Uterus (tissue), 4 donors: Measurements from ENCODE around the gene DCAF5. TPM values are rescaled to one million over a fixed set of nuclear protein-coding genes. Genes with fewer than 3 reads are reported as not detected.

ENCODE experiments used
- DNase-seq, 2 donors: peaks; one replicate each; pipeline ENCODE4 v3.0.0-alpha.2; 2019 to 2020
- H3K27ac ChIP-seq, 2 donors: fragments of 200-600 bp; sonication (generic); 1 replicate in 1 of 2; 2 replicates in 1 of 2; pipeline ENCODE4 v1.5.1; 2016 to 2018
- H3K27me3 ChIP-seq, 2 donors: fragments of 200-600 bp; sonication (generic); one replicate each; pipeline ENCODE4 v1.5.1; 2018 to 2019; ENCODE audit warnings: control low read depth in 1 of 2
- H3K36me3 ChIP-seq, 2 donors: fragments of 200-600 bp; sonication (generic); one replicate each; pipeline ENCODE4 v1.5.1; 2019; ENCODE audit warnings: control low read depth in 1 of 2
- H3K4me1 ChIP-seq, 2 donors: fragments of 200-600 bp; sonication (generic); one replicate each; pipeline ENCODE4 v1.5.1; 2018 to 2019; ENCODE audit warnings: control low read depth in 1 of 2
- H3K4me3 ChIP-seq, 2 donors: fragments of 200-600 bp; sonication (generic); 1 replicate in 1 of 2; 2 replicates in 1 of 2; pipeline ENCODE4 v1.5.1; 2018 to 2019; ENCODE audit warnings: mild to moderate bottlenecking in 1 of 2
- H3K9me3 ChIP-seq, 2 donors: fragments of 200-600 bp; sonication (generic); one replicate each; pipeline ENCODE4 v1.5.1; 2019; ENCODE audit warnings: control low read depth in 1 of 2
- POLR2A ChIP-seq, 2 donors: fragments of 450-650 bp; IDR thresholded peaks; one replicate each; pipeline ENCODE4 v1.6.1; 2016; ENCODE audit warnings: antibody characterized with exemption in 2 of 2, mild to moderate bottlenecking in 1 of 2, moderate library complexity in 1 of 2
- intact Hi-C: fragments of 100-400 bp; cut with DNase I; formaldehyde crosslinking; loops from one replicate; pipeline ENCODE4 v1.15.1; 2023; ENCODE audit warnings: low total_unique reads
- total RNA-seq, 4 donors: library from RNA; depleted of rRNA in 3 of 4; stranded (reverse); fragments of >200 nt in 3 of 4; gene quantifications; one replicate each; pipeline versions ENCODE4 v1.1.0 to v1.2.4, GENCODE V29; 2014 to 2023
- TF ChIP-seq, protein P1 (sequence below), 4 experiments: fragments of 200-600 bp in 2 of 4; fragments of 450-650 bp in 2 of 4; sonication (generic) in 2 of 4; IDR thresholded peaks; one replicate each; pipeline ENCODE4 v1.5.1; 2016 to 2019; ENCODE audit warnings: antibody characterized with exemption in 4 of 4, mild to moderate bottlenecking in 2 of 4, moderate library complexity in 1 of 4
- donor health status: DM: yes; HTN: yes; CAD: no.

The DCAF5 gene
- total RNA-seq, 4 donors from 2014 or later, result 32.2 to 68.5 (median 60.0) TPM

DNA sequence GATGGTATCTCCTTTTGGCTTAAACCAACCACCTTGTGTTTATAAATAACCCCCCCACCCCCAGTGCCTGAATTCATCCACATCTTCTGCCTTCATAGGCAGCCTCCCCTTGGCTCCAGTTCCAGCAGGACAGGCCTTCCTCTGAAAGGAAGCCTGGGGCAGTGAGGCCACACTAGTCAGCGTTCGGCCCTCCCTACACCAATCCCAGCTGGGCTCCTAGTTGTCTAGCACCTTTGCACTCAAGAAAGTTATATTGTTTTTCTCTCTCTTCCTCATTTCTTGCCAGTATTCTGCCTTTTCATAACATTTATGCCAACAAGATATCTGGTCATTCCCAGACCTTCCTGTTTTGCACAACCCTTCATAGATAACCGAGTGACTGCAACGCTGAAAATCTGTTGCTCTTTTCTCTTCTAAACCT lies 100.7 kb downstream of the DCAF5 start:
- TF ChIP-seq, protein P1, sequence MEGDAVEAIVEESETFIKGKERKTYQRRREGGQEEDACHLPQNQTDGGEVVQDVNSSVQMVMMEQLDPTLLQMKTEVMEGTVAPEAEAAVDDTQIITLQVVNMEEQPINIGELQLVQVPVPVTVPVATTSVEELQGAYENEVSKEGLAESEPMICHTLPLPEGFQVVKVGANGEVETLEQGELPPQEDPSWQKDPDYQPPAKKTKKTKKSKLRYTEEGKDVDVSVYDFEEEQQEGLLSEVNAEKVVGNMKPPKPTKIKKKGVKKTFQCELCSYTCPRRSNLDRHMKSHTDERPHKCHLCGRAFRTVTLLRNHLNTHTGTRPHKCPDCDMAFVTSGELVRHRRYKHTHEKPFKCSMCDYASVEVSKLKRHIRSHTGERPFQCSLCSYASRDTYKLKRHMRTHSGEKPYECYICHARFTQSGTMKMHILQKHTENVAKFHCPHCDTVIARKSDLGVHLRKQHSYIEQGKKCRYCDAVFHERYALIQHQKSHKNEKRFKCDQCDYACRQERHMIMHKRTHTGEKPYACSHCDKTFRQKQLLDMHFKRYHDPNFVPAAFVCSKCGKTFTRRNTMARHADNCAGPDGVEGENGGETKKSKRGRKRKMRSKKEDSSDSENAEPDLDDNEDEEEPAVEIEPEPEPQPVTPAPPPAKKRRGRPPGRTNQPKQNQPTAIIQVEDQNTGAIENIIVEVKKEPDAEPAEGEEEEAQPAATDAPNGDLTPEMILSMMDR (IDR thresholded peaks at IDR 0.05), result no peak
- TF ChIP-seq POLR2A (IDR thresholded peaks at IDR 0.05), result no peak
- no peaks in the 10 kb centered on the region for H3K27me3 ChIP-seq
- DNase-seq, result peak in 1 of 2 donors; percentile 52
- intact Hi-C loops, result no loop called here
- H3K36me3 ChIP-seq, result no peaks in the 10 kb centered on the region
- H3K4me3 ChIP-seq, result no peak overlapping the region
- peak overlapping the region; percentile 66 to 89 for H3K27ac ChIP-seq
- no peaks in the 10 kb centered on the region for H3K9me3 ChIP-seq
- H3K4me1 ChIP-seq, result peaks cover 3 to 8% of the 10 kb centered on the region in 2 donors

DNA sequence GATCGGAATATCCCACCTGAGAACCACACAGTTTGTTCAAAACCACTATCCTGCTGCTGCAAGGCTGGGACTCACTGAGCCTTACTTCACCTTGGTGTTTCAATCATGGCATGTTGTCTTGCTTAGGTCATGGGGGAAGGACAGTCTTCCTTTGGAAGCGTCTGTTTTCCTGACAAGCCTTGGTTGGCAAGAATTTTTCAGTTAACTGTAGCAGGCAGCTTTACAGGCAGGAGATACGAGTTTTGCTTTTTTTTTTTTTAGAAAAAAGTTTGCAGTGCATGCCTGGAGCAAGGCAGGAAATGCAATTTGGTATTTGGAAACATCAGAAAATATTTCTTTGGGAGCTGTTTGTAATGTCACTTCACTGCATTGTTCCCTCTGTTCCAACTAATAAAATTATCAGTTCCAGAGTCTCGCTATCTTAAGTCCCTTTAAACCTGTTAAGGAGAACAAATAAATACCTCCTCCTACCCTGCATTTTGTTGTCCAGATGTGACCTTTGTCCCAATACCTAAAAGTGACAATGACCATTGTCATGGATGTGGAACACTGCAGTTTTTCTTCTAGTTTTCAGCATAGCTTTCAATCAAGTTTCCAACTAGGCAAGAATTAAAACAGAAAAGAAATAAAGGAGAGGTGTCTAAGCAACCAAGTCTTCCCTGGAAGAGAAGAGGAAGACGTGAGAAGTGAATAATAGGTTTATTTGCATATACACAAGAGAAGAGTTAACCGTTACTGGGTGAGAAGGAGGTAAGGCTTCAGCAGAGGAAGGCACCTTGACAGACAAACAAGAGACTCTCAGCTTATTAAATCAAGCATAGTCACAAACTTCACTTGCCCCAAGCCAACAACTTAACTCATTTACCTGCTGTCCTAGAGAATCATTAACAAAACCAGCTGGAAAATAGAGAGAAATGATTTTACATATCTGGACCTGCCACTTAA lies 102.4 kb downstream of the DCAF5 start:
- H3K36me3 ChIP-seq, result no peaks in the 10 kb centered on the region
- H3K27ac ChIP-seq, result peak overlapping the region; percentile 66 to 89
- H3K4me1 ChIP-seq, result peaks cover 16 to 18% of the 10 kb centered on the region in 2 donors
- DNase-seq, result no peak
- H3K4me3 ChIP-seq, result no peak overlapping the region
- intact Hi-C loops, result no loop called here
- TF ChIP-seq POLR2A (IDR thresholded peaks at IDR 0.05), result no peak
- TF ChIP-seq, protein P1 (IDR thresholded peaks at IDR 0.05), result no peak
- no peaks in the 10 kb centered on the region for H3K9me3 ChIP-seq
- no peaks in the 10 kb centered on the region for H3K27me3 ChIP-seq

DNA sequence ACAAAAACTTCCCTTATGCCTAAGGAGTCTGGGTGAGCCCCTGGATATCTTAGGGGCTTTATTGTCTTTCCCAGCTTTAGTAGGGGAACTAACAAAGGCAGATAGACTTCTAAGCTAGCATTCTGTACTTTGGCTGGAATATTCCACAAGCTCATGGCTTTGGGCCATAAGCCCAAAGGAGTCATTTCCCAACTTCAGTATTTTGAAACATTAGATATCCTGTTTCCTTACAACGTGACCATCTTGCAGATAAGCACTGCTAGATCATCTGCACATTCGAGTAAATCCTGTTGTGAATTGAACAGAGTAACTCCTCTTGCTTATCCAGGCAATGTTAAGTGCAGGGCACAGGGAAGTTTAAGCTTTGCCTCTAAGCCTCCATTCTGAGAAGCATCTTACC lies 103.2 kb downstream of the DCAF5 start:
- TF ChIP-seq, protein P1 (IDR thresholded peaks at IDR 0.05), result no peak
- TF ChIP-seq POLR2A (IDR thresholded peaks at IDR 0.05), result peak in 1 of 2 donors; percentile 31
- intact Hi-C loops, result no loop called here
- Histone ChIP-seq H3K4me3 (no peak overlapping the region), H3K36me3 (no peaks in the 10 kb centered on the region), H3K27me3 (no peaks in the 10 kb centered on the region), H3K9me3 (no peaks in the 10 kb centered on the region), H3K4me1 (peaks cover 18 to 24% of the 10 kb centered on the region in 2 donors), H3K27ac (peak overlapping the region; percentile 66 to 89)
- DNase-seq, result peak; percentile 59 to 70

DNA sequence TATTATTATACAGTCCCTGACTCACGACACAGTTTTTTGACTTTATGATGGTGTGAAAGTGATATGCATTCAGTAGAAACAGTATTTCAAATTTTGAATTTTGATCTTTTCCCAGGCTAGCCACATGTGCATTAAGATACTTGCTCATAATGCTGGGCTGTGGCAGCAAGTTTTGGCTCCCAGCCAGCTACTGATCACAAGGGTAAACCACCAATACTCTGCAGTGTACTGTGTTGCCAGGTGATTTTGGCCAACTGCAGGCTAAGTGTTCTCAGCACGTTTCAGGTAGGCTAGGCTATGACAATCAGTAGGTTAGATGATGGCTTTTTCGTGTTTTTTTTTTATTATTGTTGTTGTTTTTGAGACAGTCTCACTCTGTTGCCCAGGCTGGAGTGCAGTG lies 104.5 kb downstream of the DCAF5 start:
- Histone ChIP-seq H3K4me1 (peaks cover 21 to 30% of the 10 kb centered on the region in 2 donors), H3K36me3 (no peaks in the 10 kb centered on the region)

More for the DNA sequence above, 104.5 kb downstream of the DCAF5 start:
- H3K9me3 ChIP-seq, result no peaks in the 10 kb centered on the region
- H3K4me3 ChIP-seq, result no peak overlapping the region
- intact Hi-C loops, result no loop called here
- peak overlapping the region in 1 of 2 donors; percentile 89 for H3K27ac ChIP-seq
- TF ChIP-seq, protein P1 (IDR thresholded peaks at IDR 0.05), result no peak
- H3K27me3 ChIP-seq, result no peaks in the 10 kb centered on the region
- peak in 1 of 2 donors; percentile 39 for DNase-seq
